ENCODE measurements around the gene MZB1. TPM values are rescaled to one million over a fixed set of nuclear protein-coding genes. Genes with fewer than 3 reads are reported as not detected.

The MZB1 gene
- total and polyA plus RNA-seq, 2 of the 8 experiments (the other 6 are each of a cell fraction or from before 2014, with no cell fraction given): 0.39 to 0.47 TPM

DNA sequence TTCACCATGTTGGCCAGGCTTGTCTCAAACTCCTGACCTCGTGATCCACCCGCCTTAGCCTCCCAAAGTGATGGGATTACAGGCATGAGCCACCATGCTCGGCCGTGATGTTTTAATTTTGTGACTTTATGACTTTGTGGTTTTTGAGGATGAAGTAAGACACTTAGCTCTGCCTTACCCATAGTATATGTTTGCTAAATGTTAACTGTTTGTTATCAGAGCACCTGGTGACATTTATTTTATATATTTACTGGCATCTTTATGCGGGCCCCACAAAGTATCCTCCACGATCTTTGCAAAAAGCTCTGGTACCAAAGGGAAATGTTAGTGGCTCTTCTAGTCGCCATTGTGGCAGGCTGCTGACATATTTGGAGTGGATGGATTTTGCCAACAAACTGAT is 13.3 kb downstream of the MZB1 start (continued):
- TF ChIP-seq, protein P1, sequence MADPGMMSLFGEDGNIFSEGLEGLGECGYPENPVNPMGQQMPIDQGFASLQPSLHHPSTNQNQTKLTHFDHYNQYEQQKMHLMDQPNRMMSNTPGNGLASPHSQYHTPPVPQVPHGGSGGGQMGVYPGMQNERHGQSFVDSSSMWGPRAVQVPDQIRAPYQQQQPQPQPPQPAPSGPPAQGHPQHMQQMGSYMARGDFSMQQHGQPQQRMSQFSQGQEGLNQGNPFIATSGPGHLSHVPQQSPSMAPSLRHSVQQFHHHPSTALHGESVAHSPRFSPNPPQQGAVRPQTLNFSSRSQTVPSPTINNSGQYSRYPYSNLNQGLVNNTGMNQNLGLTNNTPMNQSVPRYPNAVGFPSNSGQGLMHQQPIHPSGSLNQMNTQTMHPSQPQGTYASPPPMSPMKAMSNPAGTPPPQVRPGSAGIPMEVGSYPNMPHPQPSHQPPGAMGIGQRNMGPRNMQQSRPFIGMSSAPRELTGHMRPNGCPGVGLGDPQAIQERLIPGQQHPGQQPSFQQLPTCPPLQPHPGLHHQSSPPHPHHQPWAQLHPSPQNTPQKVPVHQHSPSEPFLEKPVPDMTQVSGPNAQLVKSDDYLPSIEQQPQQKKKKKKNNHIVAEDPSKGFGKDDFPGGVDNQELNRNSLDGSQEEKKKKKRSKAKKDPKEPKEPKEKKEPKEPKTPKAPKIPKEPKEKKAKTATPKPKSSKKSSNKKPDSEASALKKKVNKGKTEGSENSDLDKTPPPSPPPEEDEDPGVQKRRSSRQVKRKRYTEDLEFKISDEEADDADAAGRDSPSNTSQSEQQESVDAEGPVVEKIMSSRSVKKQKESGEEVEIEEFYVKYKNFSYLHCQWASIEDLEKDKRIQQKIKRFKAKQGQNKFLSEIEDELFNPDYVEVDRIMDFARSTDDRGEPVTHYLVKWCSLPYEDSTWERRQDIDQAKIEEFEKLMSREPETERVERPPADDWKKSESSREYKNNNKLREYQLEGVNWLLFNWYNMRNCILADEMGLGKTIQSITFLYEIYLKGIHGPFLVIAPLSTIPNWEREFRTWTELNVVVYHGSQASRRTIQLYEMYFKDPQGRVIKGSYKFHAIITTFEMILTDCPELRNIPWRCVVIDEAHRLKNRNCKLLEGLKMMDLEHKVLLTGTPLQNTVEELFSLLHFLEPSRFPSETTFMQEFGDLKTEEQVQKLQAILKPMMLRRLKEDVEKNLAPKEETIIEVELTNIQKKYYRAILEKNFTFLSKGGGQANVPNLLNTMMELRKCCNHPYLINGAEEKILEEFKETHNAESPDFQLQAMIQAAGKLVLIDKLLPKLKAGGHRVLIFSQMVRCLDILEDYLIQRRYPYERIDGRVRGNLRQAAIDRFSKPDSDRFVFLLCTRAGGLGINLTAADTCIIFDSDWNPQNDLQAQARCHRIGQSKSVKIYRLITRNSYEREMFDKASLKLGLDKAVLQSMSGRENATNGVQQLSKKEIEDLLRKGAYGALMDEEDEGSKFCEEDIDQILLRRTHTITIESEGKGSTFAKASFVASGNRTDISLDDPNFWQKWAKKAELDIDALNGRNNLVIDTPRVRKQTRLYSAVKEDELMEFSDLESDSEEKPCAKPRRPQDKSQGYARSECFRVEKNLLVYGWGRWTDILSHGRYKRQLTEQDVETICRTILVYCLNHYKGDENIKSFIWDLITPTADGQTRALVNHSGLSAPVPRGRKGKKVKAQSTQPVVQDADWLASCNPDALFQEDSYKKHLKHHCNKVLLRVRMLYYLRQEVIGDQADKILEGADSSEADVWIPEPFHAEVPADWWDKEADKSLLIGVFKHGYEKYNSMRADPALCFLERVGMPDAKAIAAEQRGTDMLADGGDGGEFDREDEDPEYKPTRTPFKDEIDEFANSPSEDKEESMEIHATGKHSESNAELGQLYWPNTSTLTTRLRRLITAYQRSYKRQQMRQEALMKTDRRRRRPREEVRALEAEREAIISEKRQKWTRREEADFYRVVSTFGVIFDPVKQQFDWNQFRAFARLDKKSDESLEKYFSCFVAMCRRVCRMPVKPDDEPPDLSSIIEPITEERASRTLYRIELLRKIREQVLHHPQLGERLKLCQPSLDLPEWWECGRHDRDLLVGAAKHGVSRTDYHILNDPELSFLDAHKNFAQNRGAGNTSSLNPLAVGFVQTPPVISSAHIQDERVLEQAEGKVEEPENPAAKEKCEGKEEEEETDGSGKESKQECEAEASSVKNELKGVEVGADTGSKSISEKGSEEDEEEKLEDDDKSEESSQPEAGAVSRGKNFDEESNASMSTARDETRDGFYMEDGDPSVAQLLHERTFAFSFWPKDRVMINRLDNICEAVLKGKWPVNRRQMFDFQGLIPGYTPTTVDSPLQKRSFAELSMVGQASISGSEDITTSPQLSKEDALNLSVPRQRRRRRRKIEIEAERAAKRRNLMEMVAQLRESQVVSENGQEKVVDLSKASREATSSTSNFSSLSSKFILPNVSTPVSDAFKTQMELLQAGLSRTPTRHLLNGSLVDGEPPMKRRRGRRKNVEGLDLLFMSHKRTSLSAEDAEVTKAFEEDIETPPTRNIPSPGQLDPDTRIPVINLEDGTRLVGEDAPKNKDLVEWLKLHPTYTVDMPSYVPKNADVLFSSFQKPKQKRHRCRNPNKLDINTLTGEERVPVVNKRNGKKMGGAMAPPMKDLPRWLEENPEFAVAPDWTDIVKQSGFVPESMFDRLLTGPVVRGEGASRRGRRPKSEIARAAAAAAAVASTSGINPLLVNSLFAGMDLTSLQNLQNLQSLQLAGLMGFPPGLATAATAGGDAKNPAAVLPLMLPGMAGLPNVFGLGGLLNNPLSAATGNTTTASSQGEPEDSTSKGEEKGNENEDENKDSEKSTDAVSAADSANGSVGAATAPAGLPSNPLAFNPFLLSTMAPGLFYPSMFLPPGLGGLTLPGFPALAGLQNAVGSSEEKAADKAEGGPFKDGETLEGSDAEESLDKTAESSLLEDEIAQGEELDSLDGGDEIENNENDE (IDR thresholded peaks at IDR 0.05; ENCODE audit: insufficient replicate concordance, low read length): no peak
- TF ChIP-seq SIRT6 (IDR thresholded peaks at IDR 0.05; ENCODE audit: low read length) (no peak), EGR1 (IDR thresholded peaks at IDR 0.05; ENCODE audit: borderline replicate concordance, low read depth, low read length) (no peak)
